ENCODE data around the gene PRM2.

PRM2 gene

GRCh38 chr16:11232852-11233726 lies 43.2 kb downstream of the PRM2 start:
- peak in 1 of 2 donors; percentile 75 for DNase-seq (ENCODE audit: low read depth in 2 of 2, low spot score in 1 of 2)

DNA sequence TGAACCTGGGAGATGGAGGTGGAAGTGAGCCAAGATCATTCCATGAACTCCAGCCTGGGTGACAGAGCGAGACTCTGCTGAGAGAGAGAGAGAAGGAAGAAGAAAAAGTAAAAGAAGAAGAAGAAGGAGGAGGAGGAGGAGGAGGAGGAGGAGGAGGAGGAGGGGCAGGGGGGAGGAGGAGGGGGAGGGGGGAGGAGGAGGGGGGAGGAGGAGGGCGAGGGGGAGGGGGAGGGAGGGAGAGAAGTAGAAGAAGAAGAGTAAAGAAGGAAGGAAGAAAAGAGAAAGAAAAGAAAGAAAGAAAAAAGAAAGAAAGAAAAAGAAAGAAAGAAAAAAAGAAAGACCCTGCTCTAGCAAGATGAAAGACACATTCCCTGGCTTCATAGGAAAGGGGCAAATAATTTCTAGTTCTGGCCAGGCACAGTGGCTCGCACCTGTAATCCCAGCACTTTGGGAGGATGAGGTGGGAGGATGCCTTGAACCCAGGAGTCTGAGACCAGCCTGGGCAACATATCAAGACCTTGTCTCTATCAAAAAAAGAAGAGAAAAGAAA lies 43.9 kb downstream of the PRM2 start:
- DNase-seq (ENCODE audit: low read depth in 2 of 2, low spot score in 1 of 2): no peak

GRCh38 chr16:11231367-11231970 lies 44.8 kb downstream of the PRM2 start:
- DNase-seq (ENCODE audit: low read depth in 2 of 2, low spot score in 1 of 2): no peak

DNA sequence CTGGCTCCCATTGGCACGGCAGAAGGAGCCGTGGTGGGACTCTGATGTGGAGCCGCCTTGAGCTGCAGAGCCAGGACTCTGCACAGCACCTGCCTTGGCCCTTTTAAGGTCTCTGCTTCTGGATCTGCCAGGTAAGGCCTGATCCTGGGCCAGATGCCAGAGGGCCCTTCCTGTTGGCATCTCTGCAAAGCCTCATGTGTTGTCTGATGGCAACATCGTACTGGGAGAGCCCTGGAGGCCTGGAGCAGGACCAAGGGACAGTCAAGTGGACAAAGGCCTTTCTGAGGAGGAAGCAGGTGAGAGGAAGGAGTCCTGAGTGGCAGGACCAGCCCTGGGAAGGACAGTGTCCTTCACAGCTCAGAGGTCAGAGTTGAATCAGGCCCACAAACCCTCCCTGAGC lies 46.4 kb downstream of the PRM2 start:
- DNase-seq (ENCODE audit: low read depth in 2 of 2, low spot score in 1 of 2): no peak

- DNase-seq (ENCODE audit: low read depth in 2 of 2, low spot score in 1 of 2): no peak
Observed at GRCh38 chr16:11229432-11229831, 46.8 kb downstream of the PRM2 start.

DNA sequence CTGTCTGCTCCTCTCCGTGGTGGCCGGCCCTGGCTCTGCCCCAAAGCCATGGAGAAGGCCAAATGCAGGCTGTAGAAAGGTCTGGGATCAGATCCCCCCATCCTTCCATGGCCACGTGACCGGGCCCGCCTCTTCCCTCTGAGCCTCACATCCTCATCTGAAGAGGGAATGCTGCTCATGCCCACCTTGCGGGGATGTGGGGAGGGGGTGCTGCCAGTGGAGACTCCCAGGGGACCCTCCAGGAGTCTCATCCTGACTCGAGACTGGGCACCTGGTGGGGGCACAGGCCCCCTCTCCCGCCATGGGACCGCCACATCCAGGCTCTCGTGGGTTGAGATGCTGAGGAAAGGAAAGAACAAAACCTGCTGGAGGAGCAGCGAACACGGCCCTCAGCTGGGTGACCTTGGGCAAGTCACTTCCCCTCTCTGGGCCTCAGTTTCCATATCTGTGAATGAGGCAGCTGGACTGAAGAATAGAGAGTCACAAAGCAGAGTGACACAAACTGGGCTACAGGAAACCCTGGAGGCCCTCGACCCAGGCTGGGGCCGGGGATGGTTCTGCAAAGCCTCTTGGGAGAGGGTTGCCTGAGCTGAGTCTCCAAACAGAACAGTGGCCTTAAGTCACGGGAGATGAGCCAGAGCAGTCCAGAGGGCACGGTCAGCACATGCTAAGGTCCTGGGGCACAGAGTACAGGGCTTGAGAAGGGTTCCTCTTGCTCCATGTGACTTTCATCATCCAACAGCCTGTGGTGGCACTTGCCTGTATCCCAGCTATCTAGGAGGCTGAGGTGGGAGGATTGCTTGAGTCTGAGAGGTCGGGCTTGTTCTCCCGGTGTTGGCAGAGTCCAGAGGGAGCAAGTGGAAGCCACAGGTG lies 50.4 kb downstream of the PRM2 start:
- DNase-seq (ENCODE audit: low read depth in 2 of 2, low spot score in 1 of 2): no peak

All from stimulated activated CD8-positive, alpha-beta memory T cell treated with anti-CD3 and anti-CD28 coated beads, Interleukin-4, amount 100 ng/mL, for 1 hour (primary cell).